Activated naive CD8-positive, alpha-beta T cell (primary cell): ENCODE data around the gene SLC26A1.

Experiments
- H3K27ac Mint-ChIP-seq: one replicate; pipeline ENCODE4 v1.8.0; 2021; ENCODE audit warnings: mixed read lengths
- H3K27me3 Mint-ChIP-seq: one replicate; pipeline ENCODE4 v1.8.0; 2021; ENCODE audit warnings: mixed read lengths
- H3K36me3 Mint-ChIP-seq: one replicate; pipeline ENCODE4 v1.8.0; 2021; ENCODE audit warnings: mixed read lengths
- H3K4me1 Mint-ChIP-seq: one replicate; pipeline ENCODE4 v1.8.0; 2021; ENCODE audit warnings: low read depth, mixed read lengths
- H3K4me3 Mint-ChIP-seq: one replicate; pipeline ENCODE4 v1.8.0; 2021; ENCODE audit warnings: mild to moderate bottlenecking, mixed read lengths
- H3K9me3 Mint-ChIP-seq: one replicate; pipeline ENCODE4 v1.8.0; 2021; ENCODE audit warnings: low read depth, mixed read lengths

The SLC26A1 gene

DNA sequence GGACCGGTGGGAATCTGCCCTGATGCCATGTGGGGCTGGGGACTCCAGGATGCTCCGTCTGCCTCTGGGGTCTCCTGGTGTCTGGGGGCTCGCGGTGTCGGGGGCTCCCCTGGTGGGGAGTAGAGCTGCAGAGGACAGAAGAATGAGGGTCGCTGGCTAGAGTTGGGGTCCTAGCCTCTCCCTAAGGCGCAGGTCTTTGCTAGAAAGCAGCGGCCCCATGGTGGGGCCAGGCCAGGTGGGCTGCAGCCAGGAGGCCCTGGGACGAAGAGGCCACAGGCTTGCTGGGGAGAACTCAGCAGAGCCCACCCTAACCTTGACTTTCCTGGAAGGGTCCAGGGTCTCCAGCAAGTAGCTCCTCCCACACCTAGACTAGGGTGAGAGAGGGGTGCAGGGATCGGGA is 39.7 kb upstream of the SLC26A1 start:
- no peaks in the 10 kb centered on the region for H3K9me3 Mint-ChIP-seq
- H3K27me3 Mint-ChIP-seq: no peaks in the 10 kb centered on the region
- no peak overlapping the region for H3K4me3 Mint-ChIP-seq
- H3K4me1 Mint-ChIP-seq: no peaks in the 10 kb centered on the region
- H3K36me3 Mint-ChIP-seq: no peaks in the 10 kb centered on the region
- H3K27ac Mint-ChIP-seq: no peak overlapping the region

DNA sequence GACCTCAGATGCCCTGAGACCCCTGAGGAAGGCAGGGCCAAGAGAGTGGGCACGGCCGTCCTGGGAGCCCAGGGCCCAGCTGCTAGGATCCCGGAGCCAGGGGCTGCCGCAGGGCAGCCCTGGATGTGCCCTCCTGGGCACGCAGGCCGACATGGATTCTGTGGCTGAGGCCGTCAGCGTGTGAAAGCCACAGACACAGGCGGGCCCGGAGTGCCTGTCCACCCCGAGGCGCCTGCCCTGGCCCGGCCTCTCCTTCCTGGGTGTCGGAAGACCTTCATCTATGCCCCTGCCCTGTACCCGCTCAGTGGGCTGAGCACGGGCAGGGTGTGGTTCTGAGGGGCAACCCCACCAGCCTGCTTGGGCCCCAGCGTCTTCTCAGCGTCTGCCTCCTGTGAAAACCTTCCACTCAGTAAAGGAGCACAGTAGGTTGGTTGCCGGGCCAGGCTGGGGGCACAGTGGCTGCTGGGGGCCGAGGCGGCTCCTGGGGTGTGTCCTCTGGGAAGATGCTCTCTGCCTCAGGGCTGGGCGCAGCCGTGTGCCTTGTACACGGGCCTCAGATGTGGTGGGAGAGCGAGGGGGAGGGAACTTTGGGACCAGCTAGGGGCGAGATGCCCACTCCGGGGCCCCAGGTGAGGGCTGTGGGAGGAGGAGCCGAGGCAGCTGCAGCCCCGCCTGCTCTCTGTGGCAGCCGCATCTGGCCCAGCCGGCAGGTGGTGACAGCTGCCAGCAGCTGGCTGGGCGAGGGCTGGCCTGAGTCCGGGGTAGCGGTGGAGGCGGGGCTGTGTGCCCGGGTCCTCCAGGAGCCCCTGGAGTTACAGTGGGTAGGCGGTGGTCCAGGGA is 39.0 kb upstream of the SLC26A1 start:
- Mint-ChIP-seq H3K4me1 (no peaks in the 10 kb centered on the region), H3K36me3 (no peaks in the 10 kb centered on the region), H3K9me3 (no peaks in the 10 kb centered on the region), H3K4me3 (no peak overlapping the region), H3K27me3 (no peaks in the 10 kb centered on the region), H3K27ac (no peak overlapping the region)

DNA sequence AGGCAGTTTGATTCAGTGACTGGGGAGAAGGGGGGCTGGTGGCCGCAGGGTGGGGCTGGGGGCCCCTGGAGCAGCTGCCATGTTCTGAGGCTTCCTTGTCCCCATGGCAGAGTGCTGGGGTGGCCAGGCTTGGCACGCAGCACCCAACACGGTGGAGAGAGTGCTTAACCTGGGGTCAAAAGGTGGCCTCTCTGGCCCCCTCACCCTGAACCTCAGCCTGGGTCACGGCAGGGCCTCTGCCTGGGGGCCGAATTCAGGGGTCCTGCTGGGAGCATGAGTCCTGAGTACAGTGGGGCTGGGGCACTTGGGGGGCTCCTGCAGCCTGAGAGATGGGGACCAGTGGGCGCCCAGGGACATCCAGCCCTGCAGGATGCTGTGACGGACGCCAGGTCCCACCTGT is 38.1 kb upstream of the SLC26A1 start:
- Mint-ChIP-seq H3K27ac (no peak overlapping the region), H3K9me3 (no peaks in the 10 kb centered on the region), H3K36me3 (no peaks in the 10 kb centered on the region), H3K4me3 (no peak overlapping the region), H3K27me3 (no peaks in the 10 kb centered on the region), H3K4me1 (no peaks in the 10 kb centered on the region)

DNA sequence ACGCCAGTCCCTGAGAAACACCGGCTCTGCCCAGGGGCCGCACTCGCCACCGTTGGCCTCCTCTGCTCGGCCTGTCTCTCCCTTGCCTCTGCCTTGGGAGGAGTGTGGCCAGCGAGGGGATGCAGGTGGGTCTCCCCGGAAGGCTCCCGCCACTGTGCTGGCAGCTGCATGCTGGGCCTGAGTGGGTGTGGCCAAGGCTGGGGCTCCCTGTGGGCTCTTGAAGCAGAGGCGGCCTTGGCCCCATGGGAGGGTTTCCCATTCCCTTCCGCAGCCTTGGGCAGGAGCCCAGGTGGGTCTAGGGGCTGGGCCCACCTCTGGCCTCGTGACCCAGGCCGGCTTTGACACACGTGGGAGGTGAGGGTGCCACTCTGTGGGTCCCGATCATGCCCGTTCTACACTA is 37.4 kb upstream of the SLC26A1 start:
- no peak overlapping the region for H3K27ac Mint-ChIP-seq
- H3K4me1 Mint-ChIP-seq: no peaks in the 10 kb centered on the region
- H3K36me3 Mint-ChIP-seq: no peaks in the 10 kb centered on the region
- no peaks in the 10 kb centered on the region for H3K9me3 Mint-ChIP-seq
- no peak overlapping the region for H3K4me3 Mint-ChIP-seq
- H3K27me3 Mint-ChIP-seq: no peaks in the 10 kb centered on the region

DNA sequence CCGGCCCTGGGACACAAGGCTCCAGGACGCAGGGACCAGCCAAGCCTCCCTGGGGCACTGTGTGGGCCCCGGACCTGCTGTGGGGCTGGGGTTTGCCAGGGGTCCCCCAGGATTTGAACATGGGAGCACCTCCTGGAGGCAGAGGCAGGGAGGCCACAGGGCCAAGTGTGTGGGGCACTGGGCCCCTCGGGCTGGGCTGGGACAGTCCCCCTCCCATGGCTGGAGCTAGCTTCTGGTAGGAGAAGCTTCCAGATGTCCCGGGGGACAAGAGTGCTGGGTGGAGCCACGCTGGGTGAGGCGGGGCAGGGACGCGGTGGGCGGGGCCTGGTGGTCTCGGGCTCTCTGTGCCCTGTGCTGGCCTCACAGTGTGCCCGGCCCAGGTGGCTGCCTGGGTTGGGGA is 36.8 kb upstream of the SLC26A1 start:
- Mint-ChIP-seq H3K27me3 (no peaks in the 10 kb centered on the region), H3K36me3 (peaks cover 3% of the 10 kb centered on the region), H3K9me3 (no peaks in the 10 kb centered on the region), H3K4me3 (no peak overlapping the region), H3K27ac (no peak overlapping the region), H3K4me1 (no peaks in the 10 kb centered on the region)

DNA sequence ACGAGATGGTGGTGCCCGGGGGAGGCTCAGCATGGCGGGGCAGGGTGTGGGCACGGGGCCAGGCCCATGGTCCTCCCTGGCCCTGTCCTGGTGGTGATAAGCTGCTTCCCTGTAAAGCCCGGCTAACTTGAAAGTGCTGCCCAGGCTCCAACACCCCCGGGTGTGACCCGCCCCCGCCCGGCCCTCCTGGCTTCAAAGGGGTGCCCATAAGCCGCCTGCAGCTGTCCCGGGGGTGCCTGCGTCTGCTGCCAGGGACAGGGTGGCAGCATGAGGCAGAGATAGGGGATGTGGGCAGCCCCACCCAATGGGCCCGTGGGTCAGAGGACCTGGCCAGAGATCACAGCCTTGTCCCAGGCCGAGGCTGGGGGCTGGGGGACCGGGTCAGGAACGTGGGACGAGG is 36.3 kb upstream of the SLC26A1 start:
- no peak overlapping the region for H3K27ac Mint-ChIP-seq
- no peaks in the 10 kb centered on the region for H3K4me1 Mint-ChIP-seq
- H3K27me3 Mint-ChIP-seq: no peaks in the 10 kb centered on the region
- no peak overlapping the region for H3K4me3 Mint-ChIP-seq
- peaks cover 3% of the 10 kb centered on the region for H3K36me3 Mint-ChIP-seq
- H3K9me3 Mint-ChIP-seq: no peaks in the 10 kb centered on the region

DNA sequence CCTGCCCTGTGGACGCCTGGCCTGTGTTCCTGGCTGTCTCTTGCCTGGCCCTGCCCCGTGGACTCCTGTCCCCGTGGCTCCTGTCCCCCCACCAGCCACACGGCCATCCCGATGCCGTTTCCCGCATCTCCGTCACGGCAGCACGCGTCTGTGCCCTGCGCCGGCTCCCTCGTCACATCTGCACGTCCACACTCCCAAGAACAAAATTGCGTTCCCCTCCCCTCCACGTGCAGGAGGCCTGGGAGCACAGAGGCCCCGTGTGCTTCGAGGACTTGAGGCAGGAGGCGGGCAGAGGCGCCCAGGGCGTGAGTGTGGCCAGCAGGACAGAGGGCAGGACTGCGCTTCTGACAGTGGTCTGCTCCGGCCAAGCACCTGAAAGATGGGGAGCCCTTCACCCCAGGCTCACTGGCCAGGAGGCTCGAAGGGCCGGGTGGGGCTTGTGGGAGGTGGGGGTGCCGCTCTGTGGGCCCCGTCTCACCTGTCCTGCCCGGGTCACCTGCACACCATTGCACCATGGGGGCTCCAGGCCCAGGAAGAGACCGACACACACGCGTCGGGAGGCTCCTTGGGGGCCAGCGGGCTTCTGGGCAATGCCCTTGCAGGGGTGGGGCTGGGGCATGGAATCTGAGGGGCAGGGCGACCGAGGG is 35.5 kb upstream of the SLC26A1 start:
- Mint-ChIP-seq H3K9me3 (no peaks in the 10 kb centered on the region), H3K36me3 (peaks cover 3% of the 10 kb centered on the region), H3K4me1 (no peaks in the 10 kb centered on the region), H3K4me3 (no peak overlapping the region), H3K27ac (no peak overlapping the region), H3K27me3 (no peaks in the 10 kb centered on the region)

DNA sequence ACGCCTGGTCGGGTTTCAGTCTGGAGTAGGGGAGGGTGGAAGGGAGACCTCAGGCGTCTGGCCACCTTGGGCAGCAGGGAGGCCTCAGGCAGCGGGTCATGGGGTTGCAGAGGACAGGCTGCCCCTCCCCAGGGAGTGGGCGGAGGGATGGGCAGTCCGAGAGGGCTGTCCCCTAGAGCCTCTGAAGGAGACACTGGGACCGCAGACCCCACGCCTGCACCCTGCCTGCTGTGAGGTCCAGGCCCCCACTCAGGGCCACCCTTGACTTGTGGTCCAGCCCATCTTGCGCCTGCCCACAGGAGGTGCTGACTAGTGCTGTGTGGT is 34.7 kb upstream of the SLC26A1 start:
- Mint-ChIP-seq H3K27me3 (no peaks in the 10 kb centered on the region), H3K36me3 (peaks cover 3% of the 10 kb centered on the region), H3K9me3 (no peaks in the 10 kb centered on the region), H3K4me1 (no peaks in the 10 kb centered on the region), H3K27ac (no peak overlapping the region), H3K4me3 (no peak overlapping the region)

DNA sequence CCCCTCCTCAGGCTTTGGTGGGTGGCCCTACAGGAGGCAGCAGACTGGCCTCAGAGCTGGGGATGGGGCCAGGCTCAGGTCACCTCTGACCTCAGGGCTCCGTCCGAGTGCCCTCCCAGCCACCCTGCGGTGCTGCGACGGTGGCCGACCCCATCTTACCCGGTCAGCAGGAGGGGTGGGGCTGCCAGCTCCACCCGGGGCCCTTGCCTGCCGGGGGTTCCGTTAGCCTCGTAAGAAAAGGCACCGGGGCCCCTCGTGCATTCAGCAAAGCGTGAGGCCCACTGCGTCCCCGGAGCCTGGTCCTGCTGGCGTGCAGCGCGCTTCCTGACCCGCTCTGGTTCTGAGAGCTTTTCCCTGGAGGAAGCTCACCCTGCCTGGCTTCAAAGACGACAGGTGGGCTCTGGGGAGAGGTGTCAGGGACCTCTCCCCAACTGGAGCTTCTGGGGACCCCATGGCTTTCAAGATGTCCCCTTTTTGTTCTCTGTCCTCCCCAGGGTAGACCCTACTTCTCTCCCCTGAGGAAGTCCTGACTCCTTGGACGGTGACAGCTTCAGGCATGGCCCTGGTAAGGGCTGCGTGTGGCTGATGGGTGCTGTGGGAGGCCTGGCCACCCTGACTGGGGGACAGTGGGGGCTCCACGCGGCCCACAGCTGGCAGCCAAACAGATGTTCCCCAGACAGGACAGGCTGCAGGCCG is 34.2 kb upstream of the SLC26A1 start:
- Mint-ChIP-seq H3K4me1 (no peaks in the 10 kb centered on the region), H3K27ac (no peak overlapping the region), H3K4me3 (no peak overlapping the region), H3K36me3 (peaks cover 3% of the 10 kb centered on the region), H3K27me3 (no peaks in the 10 kb centered on the region), H3K9me3 (no peaks in the 10 kb centered on the region)

DNA sequence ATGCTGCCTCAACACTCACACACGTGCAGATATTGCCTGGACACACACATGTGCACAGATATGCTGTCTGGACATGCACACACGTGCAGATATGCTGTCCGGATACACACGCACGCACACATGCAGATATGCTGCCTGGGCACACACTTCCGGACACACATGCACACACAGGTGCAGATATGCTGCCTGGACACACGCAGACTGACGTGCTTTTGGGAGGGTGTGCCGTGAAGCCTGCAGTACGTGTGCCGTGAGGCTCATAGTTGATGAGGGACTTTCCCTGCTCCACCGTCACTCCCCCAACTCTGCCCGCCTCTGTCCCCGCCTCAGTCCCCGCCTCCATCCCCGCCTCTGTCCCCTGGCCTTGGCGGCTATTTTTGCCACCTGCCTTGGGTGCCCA is 32.9 kb upstream of the SLC26A1 start:
- H3K4me3 Mint-ChIP-seq: no peak overlapping the region
- H3K27ac Mint-ChIP-seq: no peak overlapping the region
- H3K9me3 Mint-ChIP-seq: no peaks in the 10 kb centered on the region
- H3K36me3 Mint-ChIP-seq: peaks cover 3% of the 10 kb centered on the region
- no peaks in the 10 kb centered on the region for H3K4me1 Mint-ChIP-seq
- no peaks in the 10 kb centered on the region for H3K27me3 Mint-ChIP-seq

DNA sequence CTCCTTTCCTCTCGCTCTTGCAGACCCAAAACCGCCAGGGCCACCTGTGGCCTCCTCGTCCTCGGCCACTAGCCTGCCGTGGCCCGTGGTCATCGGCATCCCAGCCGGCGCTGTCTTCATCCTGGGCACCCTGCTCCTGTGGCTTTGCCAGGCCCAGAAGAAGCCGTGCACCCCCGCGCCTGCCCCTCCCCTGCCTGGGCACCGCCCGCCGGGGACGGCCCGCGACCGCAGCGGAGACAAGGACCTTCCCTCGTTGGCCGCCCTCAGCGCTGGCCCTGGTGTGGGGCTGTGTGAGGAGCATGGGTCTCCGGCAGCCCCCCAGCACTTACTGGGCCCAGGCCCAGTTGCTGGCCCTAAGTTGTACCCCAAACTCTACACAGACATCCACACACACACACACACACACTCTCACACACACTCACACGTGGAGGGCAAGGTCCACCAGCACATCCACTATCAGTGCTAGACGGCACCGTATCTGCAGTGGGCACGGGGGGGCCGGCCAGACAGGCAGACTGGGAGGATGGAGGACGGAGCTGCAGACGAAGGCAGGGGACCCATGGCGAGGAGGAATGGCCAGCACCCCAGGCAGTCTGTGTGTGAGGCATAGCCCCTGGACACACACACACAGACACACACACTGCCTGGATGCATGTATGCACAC is 31.8 kb upstream of the SLC26A1 start:
- peaks cover 3% of the 10 kb centered on the region for H3K36me3 Mint-ChIP-seq
- H3K9me3 Mint-ChIP-seq: no peaks in the 10 kb centered on the region
- no peak overlapping the region for H3K27ac Mint-ChIP-seq
- H3K4me3 Mint-ChIP-seq: no peak overlapping the region
- H3K4me1 Mint-ChIP-seq: no peaks in the 10 kb centered on the region
- no peaks in the 10 kb centered on the region for H3K27me3 Mint-ChIP-seq

DNA sequence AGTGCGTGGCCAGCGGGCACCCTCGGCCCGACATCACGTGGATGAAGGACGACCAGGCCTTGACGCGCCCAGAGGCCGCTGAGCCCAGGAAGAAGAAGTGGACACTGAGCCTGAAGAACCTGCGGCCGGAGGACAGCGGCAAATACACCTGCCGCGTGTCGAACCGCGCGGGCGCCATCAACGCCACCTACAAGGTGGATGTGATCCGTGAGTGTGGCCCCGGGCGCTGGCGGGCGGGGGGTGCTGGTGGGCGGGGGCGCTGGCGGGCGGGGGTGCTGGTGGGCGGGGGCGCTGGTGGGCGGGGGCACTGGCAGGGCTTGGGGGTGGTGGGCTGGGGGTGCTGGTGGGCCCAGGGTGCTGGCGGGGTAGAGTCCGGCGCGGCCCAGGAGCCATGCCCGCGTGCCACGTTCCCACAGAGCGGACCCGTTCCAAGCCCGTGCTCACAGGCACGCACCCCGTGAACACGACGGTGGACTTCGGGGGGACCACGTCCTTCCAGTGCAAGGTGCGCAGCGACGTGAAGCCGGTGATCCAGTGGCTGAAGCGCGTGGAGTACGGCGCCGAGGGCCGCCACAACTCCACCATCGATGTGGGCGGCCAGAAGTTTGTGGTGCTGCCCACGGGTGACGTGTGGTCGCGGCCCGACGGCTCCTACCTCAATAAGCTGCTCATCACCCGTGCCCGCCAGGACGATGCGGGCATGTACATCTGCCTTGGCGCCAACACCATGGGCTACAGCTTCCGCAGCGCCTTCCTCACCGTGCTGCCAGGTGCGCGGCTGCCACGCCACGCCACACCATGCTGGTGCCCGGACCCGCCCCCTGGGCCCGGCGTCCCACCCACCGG is 30.9 kb upstream of the SLC26A1 start:
- no peaks in the 10 kb centered on the region for H3K9me3 Mint-ChIP-seq
- no peaks in the 10 kb centered on the region for H3K4me1 Mint-ChIP-seq
- no peak overlapping the region for H3K4me3 Mint-ChIP-seq
- no peak overlapping the region for H3K27ac Mint-ChIP-seq
- no peaks in the 10 kb centered on the region for H3K27me3 Mint-ChIP-seq
- H3K36me3 Mint-ChIP-seq: peaks cover 3% of the 10 kb centered on the region

DNA sequence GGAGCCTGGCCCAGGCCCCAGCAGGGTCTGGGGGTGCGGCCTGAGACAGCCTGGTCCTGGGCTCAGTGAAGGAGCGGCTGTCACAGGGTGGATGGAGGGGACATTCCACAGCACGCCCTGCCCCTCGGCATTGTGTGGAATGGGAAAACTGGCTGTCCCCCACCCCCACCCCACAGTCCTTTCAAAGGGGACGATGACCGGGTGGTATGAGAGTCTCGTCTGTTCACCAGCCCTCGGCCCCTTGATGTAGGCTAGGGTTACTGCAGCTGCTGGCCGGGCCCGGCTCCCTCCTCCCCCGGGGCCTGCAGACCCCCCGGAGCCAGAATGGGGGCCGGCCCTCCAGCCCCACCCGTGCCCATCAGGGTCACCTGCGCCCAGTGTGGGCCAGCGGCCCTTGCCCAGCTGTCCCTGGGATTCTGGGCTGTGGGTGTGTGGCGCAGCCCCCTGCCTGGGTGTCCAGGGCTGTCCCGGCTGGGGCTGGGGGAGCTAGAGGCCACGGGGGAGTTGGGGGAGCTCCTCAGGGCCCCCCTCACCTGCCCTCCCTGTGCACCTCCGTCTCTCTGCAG is 30.0 kb upstream of the SLC26A1 start:
- Mint-ChIP-seq H3K36me3 (peaks cover 3% of the 10 kb centered on the region), H3K27ac (no peak overlapping the region), H3K27me3 (no peaks in the 10 kb centered on the region), H3K4me1 (no peaks in the 10 kb centered on the region), H3K9me3 (no peaks in the 10 kb centered on the region), H3K4me3 (no peak overlapping the region)

DNA sequence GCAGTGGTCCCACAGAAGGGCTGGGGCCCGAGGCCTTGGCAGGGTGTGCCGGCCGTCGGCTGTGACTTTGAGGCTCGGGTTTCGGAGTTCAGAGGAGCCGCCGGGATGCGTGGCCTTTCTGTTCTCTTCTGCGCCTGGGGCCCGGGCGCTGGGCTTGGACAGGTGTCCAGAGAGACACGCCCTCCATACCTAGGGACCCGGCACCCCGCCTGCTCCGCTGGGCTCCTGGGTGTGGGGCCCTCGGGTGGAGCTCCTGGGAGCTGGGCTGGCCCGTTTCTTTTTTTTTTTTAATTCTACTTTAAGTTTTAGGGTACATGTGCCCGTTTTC is 29.5 kb upstream of the SLC26A1 start:
- Mint-ChIP-seq H3K36me3 (peaks cover 3% of the 10 kb centered on the region), H3K27ac (no peak overlapping the region)

More for the DNA sequence above, 29.5 kb upstream of the SLC26A1 start:
- no peaks in the 10 kb centered on the region for H3K9me3 Mint-ChIP-seq
- H3K27me3 Mint-ChIP-seq: no peaks in the 10 kb centered on the region
- H3K4me1 Mint-ChIP-seq: no peaks in the 10 kb centered on the region
- H3K4me3 Mint-ChIP-seq: no peak overlapping the region
